GM21423 (cell line): ENCODE measurements around the gene MR1.
"Not testable (repeated sequence)": the region's sequence is repeated elsewhere in the genome, so short reads cannot be mapped to it uniquely, and the experiment has no call there.

Experiments
- ATAC-seq: cut with Tn5 transposase; IDR thresholded peaks from one replicate; pipeline ENCODE4 v1.9.1; 2021; ENCODE audit warnings: mild to moderate bottlenecking, moderate library complexity; ENCODE audit not compliant: unreplicated experiment

Gene MR1

GRCh38 chr1:181028615-181029014, 5.2 kb upstream of the MR1 start:
- ATAC-seq = no peak

- no peak for ATAC-seq
Measured at GRCh38 chr1:181032535-181032934, 1.2 kb upstream of the MR1 start.

- ATAC-seq = peak; percentile 26
Measured at GRCh38 chr1:181033128-181033798, 520 bp upstream of the MR1 start.

- not testable (repeated sequence) for ATAC-seq
Measured at GRCh38 chr1:181035210-181035609, 1.4 kb downstream of the MR1 start.

GRCh38 chr1:181036107-181036836, 2.5 kb downstream of the MR1 start:
- ATAC-seq = no peak

- ATAC-seq = no peak
Measured at GRCh38 chr1:181037386-181037785, 3.6 kb downstream of the MR1 start.

GRCh38 chr1:181038399-181038873, 4.7 kb downstream of the MR1 start:
- ATAC-seq = no peak

- ATAC-seq = no peak
Measured at GRCh38 chr1:181040284-181040865, 6.6 kb downstream of the MR1 start.

- no peak for ATAC-seq
Measured at GRCh38 chr1:181043025-181043888, 9.5 kb downstream of the MR1 start.

GRCh38 chr1:181044449-181044966, 10.7 kb downstream of the MR1 start:
- peak; percentile 87 for ATAC-seq

GRCh38 chr1:181045946-181046345, 12.2 kb downstream of the MR1 start:
- not testable (repeated sequence) for ATAC-seq

GRCh38 chr1:181049378-181049777, 15.6 kb downstream of the MR1 start:
- ATAC-seq = no peak

GRCh38 chr1:181050922-181051321, 17.1 kb downstream of the MR1 start:
- ATAC-seq = no peak

- ATAC-seq = no peak
Measured at GRCh38 chr1:181056560-181056959, 22.8 kb downstream of the MR1 start.

GRCh38 chr1:181057079-181057478, 23.3 kb downstream of the MR1 start:
- no peak for ATAC-seq

- ATAC-seq = no peak
Measured at GRCh38 chr1:181059435-181059834, 25.7 kb downstream of the MR1 start.

GRCh38 chr1:181060066-181060465, 26.3 kb downstream of the MR1 start:
- ATAC-seq = no peak

GRCh38 chr1:181060947-181061346, 27.2 kb downstream of the MR1 start:
- not testable (repeated sequence) for ATAC-seq

- no peak for ATAC-seq
Measured at GRCh38 chr1:181061487-181061886, 27.7 kb downstream of the MR1 start.

- ATAC-seq = peak; percentile 83
Measured at GRCh38 chr1:181061891-181062835, 28.4 kb downstream of the MR1 start.
